Vagina (tissue), 2 donors: ENCODE results near the gene CCR6. TPM values are rescaled to one million over a fixed set of nuclear protein-coding genes. Genes with fewer than 3 reads are reported as not detected.
"Not testable (repeated sequence)": the region's sequence is repeated elsewhere in the genome, so short reads cannot be mapped to it uniquely, and the experiment has no call there.

ENCODE experiments used
- DNase-seq, 2 donors: peaks; one replicate each; pipeline ENCODE4 v3.0.0-alpha.2; 2017; ENCODE audit errors: extremely low spot score in 2 of 2
- H3K27ac ChIP-seq: fragments of 200-600 bp; sonication (generic); one replicate; pipeline ENCODE4 v1.5.1; 2019
- H3K27me3 ChIP-seq: fragments of 200-600 bp; sonication (generic); one replicate; pipeline ENCODE4 v1.5.1; 2019
- H3K36me3 ChIP-seq, 2 donors: fragments of 200-600 bp; sonication (generic); one replicate each; pipeline ENCODE4 v1.5.1; 2017 to 2019
- H3K4me1 ChIP-seq: fragments of 200-600 bp; sonication (generic); one replicate; pipeline ENCODE4 v1.5.1; 2019
- H3K4me3 ChIP-seq, 2 donors: fragments of 200-600 bp; sonication (generic); 1 replicate in 1 of 2; 2 replicates in 1 of 2; pipeline ENCODE4 v1.5.1; 2016 to 2019
- H3K9me3 ChIP-seq: fragments of 200-600 bp; sonication (generic); one replicate; pipeline ENCODE4 v1.5.1; 2019
- CTCF ChIP-seq, 3 experiments: fragments of 450-650 bp in 2 of 3; fragments of 200-600 bp in 1 of 3; sonication (generic) in 1 of 3; IDR thresholded peaks; one replicate each; pipeline ENCODE4 v1.5.1; 2017 to 2019; ENCODE audit warnings: antibody characterized with exemption in 3 of 3, mild to moderate bottlenecking in 2 of 3, moderate library complexity in 2 of 3
- POLR2A ChIP-seq, 2 donors: fragments of 450-650 bp; IDR thresholded peaks; one replicate each; pipeline ENCODE4 v1.6.1; 2017; ENCODE audit warnings: antibody characterized with exemption in 2 of 2, mild to moderate bottlenecking in 2 of 2, moderate library complexity in 2 of 2
- POLR2AphosphoS5 ChIP-seq, 2 donors: sonication (generic); formaldehyde crosslinking; IDR thresholded peaks; one replicate each; pipeline ENCODE4 v1.9.0; 2017; ENCODE audit warnings: antibody characterized with exemption in 2 of 2, mild to moderate bottlenecking in 2 of 2, low read depth in 1 of 2; ENCODE audit not compliant: insufficient read depth in 1 of 2
- intact Hi-C: fragments of 100-400 bp; cut with DNase I; formaldehyde crosslinking; loops from one replicate; pipeline ENCODE4 v1.15.1; 2023
- total RNA-seq: library from RNA; depleted of rRNA; stranded (reverse); fragments of >200 nt; gene quantifications from one replicate; pipeline ENCODE4 v1.2.3, GENCODE V29; 2016

CCR6 gene
- total RNA-seq, 1 donor from 2014 or later, result 1.2 TPM

GRCh38 chr6:167079853-167080297 is 43.0 kb upstream of the CCR6 start:
- Histone ChIP-seq H3K27ac (no peak overlapping the region), H3K4me3 (no peak overlapping the region), H3K27me3 (no peaks in the 10 kb centered on the region), H3K4me1 (no peaks in the 10 kb centered on the region), H3K36me3 (no peaks in the 10 kb centered on the region), H3K9me3 (no peaks in the 10 kb centered on the region)
- intact Hi-C loops, result no loop called here
- TF ChIP-seq CTCF (IDR thresholded peaks at IDR 0.05) (no peak), POLR2A (IDR thresholded peaks at IDR 0.05) (no peak), POLR2AphosphoS5 (IDR thresholded peaks at IDR 0.05; ENCODE audit: insufficient read depth in 1 of 2, low read depth in 1 of 2) (no peak)
- no peak for DNase-seq

DNA sequence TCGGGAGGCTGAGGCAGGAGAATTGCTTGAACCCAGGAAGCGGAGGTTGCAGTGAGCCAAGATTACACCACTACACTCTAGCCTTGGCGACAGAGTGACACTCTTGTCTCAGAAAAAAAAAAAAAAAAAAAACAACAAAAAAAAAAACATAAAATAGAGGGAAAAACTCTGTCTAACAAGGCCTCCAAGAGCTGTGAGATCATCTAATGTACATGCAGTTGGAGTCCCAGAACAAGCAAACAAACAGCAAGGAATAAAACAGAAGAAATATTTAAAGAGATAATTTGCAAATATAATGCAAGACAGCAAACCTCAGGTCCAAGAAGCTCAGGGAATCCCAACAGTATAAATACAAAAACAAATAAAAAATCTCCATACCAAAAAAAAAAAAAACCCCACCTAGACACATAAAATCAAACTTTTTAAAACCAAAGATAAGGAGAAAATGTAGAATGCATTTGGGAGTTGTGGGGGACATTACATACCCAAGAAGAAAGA is 35.0 kb upstream of the CCR6 start:
- no peak for DNase-seq
- no peak overlapping the region for H3K4me3 ChIP-seq
- no peaks in the 10 kb centered on the region for H3K27me3 ChIP-seq
- TF ChIP-seq CTCF (IDR thresholded peaks at IDR 0.05), result no peak
- TF ChIP-seq POLR2A (IDR thresholded peaks at IDR 0.05), result no peak
- TF ChIP-seq POLR2AphosphoS5 (IDR thresholded peaks at IDR 0.05; ENCODE audit: insufficient read depth in 1 of 2, low read depth in 1 of 2), result no peak
- H3K4me1 ChIP-seq, result no peaks in the 10 kb centered on the region
- no peak overlapping the region for H3K27ac ChIP-seq
- intact Hi-C loops, result no loop called here
- H3K36me3 ChIP-seq, result no peaks in the 10 kb centered on the region
- no peaks in the 10 kb centered on the region for H3K9me3 ChIP-seq

DNA sequence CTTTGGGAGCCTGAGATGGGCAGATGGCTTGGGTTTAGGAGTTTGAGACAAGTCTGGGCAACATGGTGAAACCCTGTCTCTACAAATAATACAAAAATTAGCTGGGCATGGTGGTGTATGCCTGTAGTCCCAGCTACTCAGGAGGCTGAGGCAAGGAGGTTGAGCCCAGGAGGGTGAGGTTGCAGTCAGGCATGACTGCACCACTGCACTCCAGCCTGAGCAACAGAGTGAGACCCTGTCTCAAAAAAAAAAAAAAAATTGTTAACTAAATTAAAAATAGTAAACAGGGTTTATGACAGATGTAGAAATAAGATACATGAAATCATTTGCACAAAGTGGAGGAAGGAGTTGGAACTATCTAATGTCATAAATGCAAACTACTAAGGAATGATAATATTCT is 34.2 kb upstream of the CCR6 start:
- H3K27me3 ChIP-seq, H3K36me3 ChIP-seq, H3K27ac ChIP-seq, intact Hi-C loops, H3K4me3 ChIP-seq, H3K9me3 ChIP-seq, H3K4me1 ChIP-seq, DNase-seq: not testable (repeated sequence)

DNA sequence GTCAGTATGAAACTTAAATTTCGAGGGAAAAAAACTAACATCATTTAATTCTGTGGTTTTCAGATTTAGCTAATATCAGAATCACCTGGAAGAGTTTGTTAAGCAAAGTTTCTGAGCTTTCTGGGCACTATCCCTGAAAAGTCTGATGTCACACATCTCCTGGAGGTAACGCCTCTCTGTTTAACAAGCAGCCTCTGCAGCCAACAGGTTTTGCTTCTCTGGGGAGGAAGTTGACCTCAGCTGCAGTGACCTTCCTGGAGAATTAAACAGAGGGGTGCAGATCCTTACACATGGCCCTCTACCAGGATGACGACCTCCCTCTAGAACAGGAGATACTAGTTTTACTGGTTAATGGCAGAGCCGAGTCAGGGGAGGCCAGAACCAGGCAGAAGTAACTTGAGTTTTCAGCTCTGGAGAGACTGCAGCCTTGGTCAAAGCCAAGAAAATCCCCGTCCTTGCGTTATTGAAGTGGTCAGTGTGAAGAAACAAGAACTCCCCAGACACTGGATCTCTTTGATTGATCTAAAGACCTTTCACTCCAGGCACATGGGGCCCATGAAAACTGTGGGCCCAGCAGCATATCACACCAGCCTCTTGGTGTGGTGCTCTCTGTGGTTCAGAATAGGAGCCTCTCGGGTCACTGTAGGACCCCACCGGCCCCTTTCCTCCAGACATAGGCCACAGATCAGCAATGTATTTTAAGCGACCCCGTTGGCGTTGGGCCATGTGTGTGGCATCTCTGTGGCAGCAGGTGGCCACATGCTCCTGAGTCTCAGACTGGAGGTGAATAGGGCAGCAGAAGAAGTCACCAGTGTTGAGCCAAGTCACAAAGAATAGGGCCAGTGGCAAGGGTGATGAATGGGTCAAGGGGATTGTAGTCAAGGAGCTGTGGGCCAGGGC is 33.4 kb upstream of the CCR6 start:
- Histone ChIP-seq H3K27me3 (no peaks in the 10 kb centered on the region), H3K4me3 (no peak overlapping the region), H3K36me3 (no peaks in the 10 kb centered on the region), H3K4me1 (no peaks in the 10 kb centered on the region), H3K9me3 (no peaks in the 10 kb centered on the region), H3K27ac (no peak overlapping the region)
- intact Hi-C loops, result loop anchor here (5.0 kb wide), 1 partner anchor 1513 kb away; no protein-coding TSS in a partner anchor
- TF ChIP-seq POLR2AphosphoS5 (IDR thresholded peaks at IDR 0.05; ENCODE audit: insufficient read depth in 1 of 2, low read depth in 1 of 2) (no peak), CTCF (IDR thresholded peaks at IDR 0.05) (no peak), POLR2A (IDR thresholded peaks at IDR 0.05) (no peak)
- no peak for DNase-seq

DNA sequence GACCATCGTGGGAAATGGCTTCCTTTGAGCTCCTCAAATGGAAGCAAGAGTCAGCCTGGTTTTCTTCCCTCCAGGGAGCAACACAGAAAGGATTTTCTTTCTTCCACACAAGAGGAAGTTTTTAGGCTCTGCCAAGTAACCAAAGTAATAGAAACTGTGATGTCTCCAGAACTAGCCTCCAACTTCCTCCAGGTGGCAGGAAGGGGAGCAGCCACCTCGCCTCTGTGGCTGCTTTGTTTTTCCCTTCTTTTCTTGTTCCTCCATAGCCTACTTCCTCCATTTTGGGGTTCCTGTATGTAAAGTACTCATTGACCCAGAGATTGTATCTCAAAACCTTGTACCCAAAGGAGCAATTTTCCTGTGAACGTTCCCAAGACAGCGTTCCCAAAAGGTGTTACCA is 32.7 kb upstream of the CCR6 start:
- Histone ChIP-seq H3K9me3 (no peaks in the 10 kb centered on the region), H3K36me3 (no peaks in the 10 kb centered on the region), H3K4me1 (no peaks in the 10 kb centered on the region), H3K4me3 (no peak overlapping the region), H3K27ac (no peak overlapping the region), H3K27me3 (no peaks in the 10 kb centered on the region)
- no peak for DNase-seq
- TF ChIP-seq POLR2AphosphoS5 (IDR thresholded peaks at IDR 0.05; ENCODE audit: insufficient read depth in 1 of 2, low read depth in 1 of 2), result no peak
- intact Hi-C loops, result loop anchor here (5.0 kb wide), 1 partner anchor 1512 kb away; no protein-coding TSS in a partner anchor
